Measurements from ENCODE around the gene SELENBP1. TPM values are rescaled to one million over a fixed set of nuclear protein-coding genes. Genes with fewer than 3 reads are reported as not detected.

Gene SELENBP1
- polyA plus RNA-seq (2013), result 0.81 TPM

DNA sequence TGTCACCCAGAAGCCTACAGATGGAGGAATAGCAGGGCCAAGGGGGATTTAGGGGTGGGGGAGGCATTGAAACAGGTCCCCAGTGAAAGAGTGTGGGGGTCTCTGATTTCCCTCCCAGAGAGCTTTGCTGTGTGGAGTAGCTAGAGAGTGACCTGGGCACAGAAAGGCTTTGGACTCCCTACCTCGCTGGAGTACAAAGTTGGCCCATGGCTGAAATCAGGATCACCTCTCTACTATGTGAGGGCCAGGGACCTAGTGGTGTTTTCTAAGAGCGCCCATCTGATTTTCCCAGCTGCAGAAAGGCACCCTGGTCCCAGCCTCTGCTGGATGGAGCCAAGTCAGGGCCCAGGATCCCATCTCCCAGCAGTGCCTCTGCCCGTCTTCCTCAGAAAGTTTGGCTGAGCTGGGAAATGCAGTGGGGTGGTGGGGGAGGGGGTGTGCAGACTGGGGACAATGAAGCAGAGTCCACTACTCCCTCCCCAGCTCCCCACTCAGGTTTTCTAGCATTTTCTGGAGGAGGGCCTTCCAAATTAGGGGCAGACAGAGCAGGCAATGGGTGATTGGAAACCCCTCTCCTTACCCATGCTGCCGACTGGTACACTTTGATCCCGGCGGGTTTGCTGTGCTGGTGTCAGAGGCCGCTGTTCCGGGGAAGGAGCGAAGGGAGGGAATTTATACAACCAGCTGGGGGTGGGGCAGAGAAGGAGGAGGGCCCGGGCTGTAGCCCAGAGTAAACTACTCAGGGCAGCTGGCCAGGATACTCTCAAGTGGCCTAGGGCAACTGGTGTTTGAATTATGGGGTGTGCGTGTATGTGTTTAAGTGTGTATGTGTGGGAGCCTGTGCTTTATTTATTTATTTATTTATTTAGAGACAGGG lies at the start of gene SELENBP1:
Gene SELENBP1 (minus strand): TSS at position 648 of the 877 bp plus-strand sequence. CDS start 64 bp downstream, at position 584.
- 92% methylated on average over 8 of the region's 11 CpGs for WGBS (ENCODE audit: insufficient coverage)
- no peak for DNase-seq
- ChIA-PET CTCF (interaction anchor here (0.9 to 1.2 kb wide), 3 partner anchors 12 to 32 kb away, joined by 3 to 5 read pairs (median 4); no protein-coding TSS in a partner anchor), POLR2A (interaction anchor here (1.0 kb wide), 1 partner anchor 27 kb away, joined by 3 read pairs; the partner anchor contains the start of gene PSMB4)
- no peaks in the 10 kb centered on the region for H3K36me3 ChIP-seq (ENCODE audit: control insufficient read depth in 4 of 4, insufficient read depth in 4 of 4, low read length in 3 of 4)
- H3K4me3 ChIP-seq (ENCODE audit: control insufficient read depth in 1 of 7, extremely low read depth in 1 of 7, insufficient read depth in 4 of 7, low read depth in 2 of 7, low read length in 6 of 7), result no peak within 1 kb of the TSS
- no peaks in the 10 kb centered on the region for H3K9me3 ChIP-seq (ENCODE audit: control extremely low read depth in 1 of 5, control insufficient read depth in 4 of 5, insufficient read depth in 2 of 5, low read depth in 1 of 5, low read length in 4 of 5)
- H3K4me1 ChIP-seq (ENCODE audit: control extremely low read depth in 1 of 4, control insufficient read depth in 4 of 4, insufficient read depth in 4 of 4, low read length in 3 of 4), result peaks cover 0 to 27% (median 20%) of the 10 kb centered on the region in 4 experiments
- no peak within 1 kb of the TSS for H3K27ac ChIP-seq (ENCODE audit: insufficient read depth in 1 of 2, low read depth in 1 of 2, low read length in 2 of 2, poor library complexity in 1 of 2, severe bottlenecking in 2 of 2)
- H3K27me3 ChIP-seq (replicated peaks in 2 of 5; ENCODE audit: control insufficient read depth in 4 of 5, insufficient read depth in 5 of 5, low read length in 4 of 5), result no peaks in the 10 kb centered on the region

DNA sequence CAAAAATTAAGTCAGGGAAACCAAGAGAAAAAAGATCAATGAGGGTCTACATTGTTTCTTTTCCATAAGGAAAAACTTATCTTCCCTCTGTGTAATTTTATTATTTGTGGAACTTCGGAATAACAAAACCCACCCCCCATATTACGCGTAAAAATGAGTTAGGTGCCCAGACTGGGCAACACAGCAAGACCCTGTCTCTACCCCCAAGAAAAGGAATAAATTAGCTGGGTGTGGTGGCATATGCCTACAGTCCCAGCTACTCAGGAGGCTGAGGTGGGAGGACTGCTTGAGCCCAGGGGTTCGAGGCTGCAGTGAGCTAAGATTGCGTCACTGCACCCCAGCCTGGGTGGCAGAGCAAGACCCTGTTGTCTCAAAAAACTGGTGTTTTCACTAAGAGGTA lies 47.3 kb upstream of the SELENBP1 start:
- Histone ChIP-seq H3K36me3 (ENCODE audit: control insufficient read depth in 4 of 4, insufficient read depth in 4 of 4, low read length in 3 of 4) (peaks cover 22 to 84% (median 52%) of the 10 kb centered on the region in 4 experiments), H3K9me3 (ENCODE audit: control extremely low read depth in 1 of 5, control insufficient read depth in 4 of 5, insufficient read depth in 2 of 5, low read depth in 1 of 5, low read length in 4 of 5) (no peaks in the 10 kb centered on the region), H3K4me3 (ENCODE audit: control insufficient read depth in 1 of 7, extremely low read depth in 1 of 7, insufficient read depth in 4 of 7, low read depth in 2 of 7, low read length in 6 of 7) (no peak overlapping the region), H3K27me3 (replicated peaks in 2 of 5; ENCODE audit: control insufficient read depth in 4 of 5, insufficient read depth in 5 of 5, low read length in 4 of 5) (no peaks in the 10 kb centered on the region), H3K4me1 (ENCODE audit: control extremely low read depth in 1 of 4, control insufficient read depth in 4 of 4, insufficient read depth in 4 of 4, low read length in 3 of 4) (no peaks in the 10 kb centered on the region), H3K27ac (ENCODE audit: insufficient read depth in 1 of 2, low read depth in 1 of 2, low read length in 2 of 2, poor library complexity in 1 of 2, severe bottlenecking in 2 of 2) (no peak overlapping the region)
- no peak for DNase-seq
- ChIA-PET POLR2A (interaction anchor here (0.6 kb wide), 1 partner anchor 53 kb away, joined by 3 read pairs; no protein-coding TSS in a partner anchor), CTCF (interaction anchor here (0.7 to 1.0 kb wide), 2 partner anchors 15 to 109 kb away, joined by 3 read pairs; no protein-coding TSS in a partner anchor)
- WGBS (ENCODE audit: insufficient coverage), result 50% methylated on average over 2 of the region's 5 CpGs

DNA sequence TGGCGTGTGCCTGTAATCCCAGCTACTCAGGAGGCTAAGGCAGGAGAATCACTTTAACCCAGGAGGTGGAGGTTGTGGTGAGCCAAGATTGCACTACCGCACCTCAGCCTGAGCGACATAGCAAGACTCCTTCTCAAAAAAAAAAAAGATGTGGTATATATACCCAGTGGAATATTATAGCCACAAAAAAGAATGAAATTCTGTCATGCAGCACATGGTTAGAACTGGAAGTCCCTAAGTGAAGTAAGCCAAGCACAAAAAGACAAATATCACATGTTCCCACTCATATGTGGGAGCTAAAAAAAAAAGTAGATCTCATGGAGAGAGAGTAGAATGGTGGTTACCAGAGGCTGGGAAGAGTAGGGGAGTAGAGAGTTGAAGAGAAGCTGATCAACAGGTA lies 45.6 kb upstream of the SELENBP1 start:
- 100% methylated on average over 1 of the region's 3 CpGs for WGBS (ENCODE audit: insufficient coverage)
- ChIA-PET POLR2A (interaction anchor here (0.6 kb wide), 1 partner anchor 32 kb away, joined by 5 read pairs; no protein-coding TSS in a partner anchor), CTCF (interaction anchor here (1.0 to 1.7 kb wide), 3 partner anchors 8 to 24 kb away, joined by 3 to 4 read pairs (median 4); no protein-coding TSS in a partner anchor)
- Histone ChIP-seq H3K9me3 (ENCODE audit: control extremely low read depth in 1 of 5, control insufficient read depth in 4 of 5, insufficient read depth in 2 of 5, low read depth in 1 of 5, low read length in 4 of 5) (no peaks in the 10 kb centered on the region), H3K4me3 (ENCODE audit: control insufficient read depth in 1 of 7, extremely low read depth in 1 of 7, insufficient read depth in 4 of 7, low read depth in 2 of 7, low read length in 6 of 7) (no peak overlapping the region), H3K27ac (ENCODE audit: insufficient read depth in 1 of 2, low read depth in 1 of 2, low read length in 2 of 2, poor library complexity in 1 of 2, severe bottlenecking in 2 of 2) (no peak overlapping the region), H3K27me3 (replicated peaks in 2 of 5; ENCODE audit: control insufficient read depth in 4 of 5, insufficient read depth in 5 of 5, low read length in 4 of 5) (no peaks in the 10 kb centered on the region), H3K36me3 (ENCODE audit: control insufficient read depth in 4 of 4, insufficient read depth in 4 of 4, low read length in 3 of 4) (peaks cover 12 to 82% (median 47%) of the 10 kb centered on the region in 4 experiments), H3K4me1 (ENCODE audit: control extremely low read depth in 1 of 4, control insufficient read depth in 4 of 4, insufficient read depth in 4 of 4, low read length in 3 of 4) (no peaks in the 10 kb centered on the region)
- DNase-seq, result no peak

DNA sequence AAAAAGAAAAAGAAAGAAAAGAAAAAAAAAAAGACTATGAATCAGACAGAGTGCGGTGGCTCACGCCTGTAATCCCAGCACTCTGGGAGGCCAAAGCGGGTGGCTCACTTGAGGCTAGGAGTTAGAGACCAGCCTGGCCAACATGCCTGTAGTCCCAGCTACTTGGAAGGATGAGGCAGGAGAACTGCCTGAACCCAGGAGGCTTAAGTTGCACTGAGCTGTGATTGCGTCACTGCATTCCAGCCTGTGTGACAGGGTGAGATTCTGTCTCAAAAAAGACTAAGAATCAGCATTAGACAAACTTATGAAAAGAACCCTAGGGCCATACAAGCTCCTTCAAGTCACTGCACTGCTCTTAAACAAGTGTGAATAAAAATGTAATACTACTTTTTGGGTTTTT lies 43.7 kb upstream of the SELENBP1 start:
- Histone ChIP-seq H3K4me1 (ENCODE audit: control extremely low read depth in 1 of 4, control insufficient read depth in 4 of 4, insufficient read depth in 4 of 4, low read length in 3 of 4) (no peaks in the 10 kb centered on the region), H3K27ac (ENCODE audit: insufficient read depth in 1 of 2, low read depth in 1 of 2, low read length in 2 of 2, poor library complexity in 1 of 2, severe bottlenecking in 2 of 2) (no peak overlapping the region), H3K27me3 (replicated peaks in 2 of 5; ENCODE audit: control insufficient read depth in 4 of 5, insufficient read depth in 5 of 5, low read length in 4 of 5) (no peaks in the 10 kb centered on the region), H3K9me3 (ENCODE audit: control extremely low read depth in 1 of 5, control insufficient read depth in 4 of 5, insufficient read depth in 2 of 5, low read depth in 1 of 5, low read length in 4 of 5) (no peaks in the 10 kb centered on the region), H3K4me3 (ENCODE audit: control insufficient read depth in 1 of 7, extremely low read depth in 1 of 7, insufficient read depth in 4 of 7, low read depth in 2 of 7, low read length in 6 of 7) (no peak overlapping the region), H3K36me3 (ENCODE audit: control insufficient read depth in 4 of 4, insufficient read depth in 4 of 4, low read length in 3 of 4) (peaks cover 15 to 82% (median 48%) of the 10 kb centered on the region in 4 experiments)
- ChIA-PET POLR2A (interaction anchor here (1.3 kb wide), 1 partner anchor 8 kb away, joined by 3 read pairs; no protein-coding TSS in a partner anchor), CTCF (interaction anchor here (1.0 kb wide), 1 partner anchor 9 kb away, joined by 3 read pairs; no protein-coding TSS in a partner anchor)
- DNase-seq, result no peak
- 92% methylated on average over 4 of the region's 4 CpGs for WGBS (ENCODE audit: insufficient coverage)

DNA sequence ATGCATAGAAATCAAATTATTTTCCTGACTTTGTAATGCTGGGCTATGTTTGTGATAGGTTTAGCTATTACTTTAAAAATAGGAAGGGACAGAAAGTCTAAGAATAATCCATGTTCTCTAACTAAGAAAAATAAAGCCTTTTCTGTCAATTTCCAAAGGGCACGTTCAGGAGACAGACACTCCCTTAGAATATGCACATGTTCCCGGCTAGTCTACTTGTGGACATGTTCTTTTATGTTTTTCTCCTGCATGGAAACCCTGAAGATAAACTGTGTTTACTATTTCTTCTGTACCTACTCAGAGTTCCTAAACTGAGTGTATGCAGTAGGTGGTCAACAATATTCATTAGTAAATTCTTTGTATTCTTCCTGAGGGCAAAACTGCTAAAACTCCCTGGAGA lies 39.4 kb upstream of the SELENBP1 start:
- POLR2A ChIA-PET, result no interaction called here
- Histone ChIP-seq H3K4me1 (ENCODE audit: control extremely low read depth in 1 of 4, control insufficient read depth in 4 of 4, insufficient read depth in 4 of 4, low read length in 3 of 4) (no peaks in the 10 kb centered on the region), H3K4me3 (ENCODE audit: control insufficient read depth in 1 of 7, extremely low read depth in 1 of 7, insufficient read depth in 4 of 7, low read depth in 2 of 7, low read length in 6 of 7) (no peak overlapping the region), H3K27me3 (replicated peaks in 2 of 5; ENCODE audit: control insufficient read depth in 4 of 5, insufficient read depth in 5 of 5, low read length in 4 of 5) (no peaks in the 10 kb centered on the region), H3K9me3 (ENCODE audit: control extremely low read depth in 1 of 5, control insufficient read depth in 4 of 5, insufficient read depth in 2 of 5, low read depth in 1 of 5, low read length in 4 of 5) (no peaks in the 10 kb centered on the region), H3K27ac (ENCODE audit: insufficient read depth in 1 of 2, low read depth in 1 of 2, low read length in 2 of 2, poor library complexity in 1 of 2, severe bottlenecking in 2 of 2) (no peak overlapping the region), H3K36me3 (ENCODE audit: control insufficient read depth in 4 of 4, insufficient read depth in 4 of 4, low read length in 3 of 4) (peaks cover 24 to 92% (median 63%) of the 10 kb centered on the region in 4 experiments)
- CTCF ChIA-PET, result no interaction called here
- 100% methylated on average over 2 of the region's 2 CpGs for WGBS (ENCODE audit: insufficient coverage)
- DNase-seq, result no peak

DNA sequence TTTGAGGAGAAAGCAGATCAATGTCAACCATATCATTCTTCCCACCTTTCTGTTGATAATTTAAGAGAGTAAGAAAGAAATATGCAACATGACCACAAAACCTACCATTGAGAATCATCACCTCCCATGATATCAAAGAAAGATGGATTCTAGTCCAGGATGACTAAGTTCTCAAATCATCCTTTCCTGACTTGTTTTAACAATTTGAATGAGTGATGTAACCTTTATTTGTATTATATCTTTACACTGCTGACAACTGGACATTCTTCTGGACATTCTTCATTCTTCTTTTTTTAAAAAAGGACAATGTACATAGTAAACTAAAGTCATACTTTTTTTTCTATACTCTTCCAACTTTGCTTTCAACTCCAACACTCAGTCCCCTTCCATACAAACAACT lies 36.4 kb upstream of the SELENBP1 start:
- H3K27me3 ChIP-seq (replicated peaks in 2 of 5; ENCODE audit: control insufficient read depth in 4 of 5, insufficient read depth in 5 of 5, low read length in 4 of 5), result no peaks in the 10 kb centered on the region
- CTCF ChIA-PET, result interaction anchor here (1.2 kb wide), 1 partner anchor 52 kb away, joined by 4 read pairs; no protein-coding TSS in a partner anchor
- no peaks in the 10 kb centered on the region for H3K4me1 ChIP-seq (ENCODE audit: control extremely low read depth in 1 of 4, control insufficient read depth in 4 of 4, insufficient read depth in 4 of 4, low read length in 3 of 4)
- DNase-seq, result no peak
- POLR2A ChIA-PET, result interaction anchor here (0.8 kb wide), 1 partner anchor 56 kb away, joined by 4 read pairs; no protein-coding TSS in a partner anchor
- H3K4me3 ChIP-seq (ENCODE audit: control insufficient read depth in 1 of 7, extremely low read depth in 1 of 7, insufficient read depth in 4 of 7, low read depth in 2 of 7, low read length in 6 of 7), result no peak overlapping the region
- H3K27ac ChIP-seq (ENCODE audit: insufficient read depth in 1 of 2, low read depth in 1 of 2, low read length in 2 of 2, poor library complexity in 1 of 2, severe bottlenecking in 2 of 2), result no peak overlapping the region
- H3K9me3 ChIP-seq (ENCODE audit: control extremely low read depth in 1 of 5, control insufficient read depth in 4 of 5, insufficient read depth in 2 of 5, low read depth in 1 of 5, low read length in 4 of 5), result no peaks in the 10 kb centered on the region
- H3K36me3 ChIP-seq (ENCODE audit: control insufficient read depth in 4 of 4, insufficient read depth in 4 of 4, low read length in 3 of 4), result peaks cover 39 to 92% (median 70%) of the 10 kb centered on the region in 4 experiments

Data from common myeloid progenitor, CD34-positive (primary cell).